Caco-2 (cell line): ENCODE measurements around the gene IGSF22. TPM values are rescaled to one million over a fixed set of nuclear protein-coding genes. Genes with fewer than 3 reads are reported as not detected.

Experiments used
- BruUV-seq: library from RNA; stranded (reverse); fragments of 400-500 nt; replicated peaks from 2 replicates; lab custom pipeline; 2021; lab: Mats Ljungman, UMichigan
- CTCF ChIA-PET: fragments of 300-600 bp; sonication (Branson Sonifier 250); formaldehyde crosslinking; loops from one replicate; lab custom pipeline; 2022; ENCODE audit warnings: antibody characterized with exemption; lab: Charles Lee
- POLR2A ChIA-PET: fragments of 300-600 bp; sonication (Branson Sonifier 250); formaldehyde crosslinking; loops from one replicate; lab custom pipeline; 2022; ENCODE audit warnings: antibody characterized with exemption; lab: Charles Lee
- DNase-seq, 2 experiments: peaks; one replicate each; pipeline versions ENCODE4 v3.0.0 to v3.0.0-alpha.2; 2020 to 2022
- H3K27me3 ChIP-seq: replicated peaks from 2 replicates; pipeline ENCODE4 v1.6.0; 2011; ENCODE audit warnings: low read length; ENCODE audit not compliant: control insufficient read depth, insufficient read depth
- H3K36me3 ChIP-seq: 2 replicates; pipeline ENCODE4 v1.5.1; 2011; ENCODE audit warnings: low read length; ENCODE audit not compliant: control insufficient read depth, insufficient read depth
- H3K4me1 ChIP-seq: fragments of 250-450 bp; sonication (Bioruptor Pico); 2 replicates; pipeline ENCODE4 v1.5.1; 2020; ENCODE audit warnings: mild to moderate bottlenecking
- H3K4me3 ChIP-seq: 2 replicates; pipeline ENCODE4 v1.5.1; 2011; ENCODE audit warnings: low read depth, mild to moderate bottlenecking, control low read depth, low read length
- H3K9me3 ChIP-seq: fragments of 250-450 bp; sonication (Bioruptor Pico); 2 replicates; pipeline ENCODE4 v1.5.1; 2020; ENCODE audit warnings: mild to moderate bottlenecking, moderate library complexity
- H3K27ac Mint-ChIP-seq: one replicate; pipeline ENCODE4 v1.8.0; 2022; ENCODE audit warnings: mixed read lengths; ENCODE audit not compliant: unreplicated experiment
- H3K27me3 Mint-ChIP-seq: one replicate; pipeline ENCODE4 v1.8.0; 2022; ENCODE audit warnings: mixed read lengths; ENCODE audit not compliant: insufficient read depth, unreplicated experiment
- H3K36me3 Mint-ChIP-seq: one replicate; pipeline ENCODE4 v1.8.0; 2022; ENCODE audit warnings: mild to moderate bottlenecking, mixed read lengths; ENCODE audit not compliant: insufficient read depth, unreplicated experiment
- H3K4me1 Mint-ChIP-seq: one replicate; pipeline ENCODE4 v1.8.0; 2022; ENCODE audit warnings: low read depth, mixed read lengths; ENCODE audit not compliant: unreplicated experiment
- H3K4me3 Mint-ChIP-seq: one replicate; pipeline ENCODE4 v1.8.0; 2022; ENCODE audit warnings: mild to moderate bottlenecking, moderate library complexity, mixed read lengths; ENCODE audit not compliant: unreplicated experiment
- H3K9me3 Mint-ChIP-seq: one replicate; pipeline ENCODE4 v1.8.0; 2022; ENCODE audit warnings: mixed read lengths; ENCODE audit not compliant: unreplicated experiment
- intact Hi-C: fragments of 100-400 bp; cut with micrococcal nuclease; formaldehyde crosslinking; loops from one replicate; pipeline ENCODE4 v1.10.0; 2022; ENCODE audit not compliant: unreplicated experiment
- total RNA-seq: library from RNA; stranded (reverse); gene quantifications from 2 replicates; pipeline ENCODE4 v1.2.3, GENCODE V29; 2022
- TF ChIP-seq, protein P1 (sequence below), 2 experiments: fragments of 200-600 bp in 1 of 2; IDR thresholded peaks; 1 replicate in 1 of 2; 2 replicates in 1 of 2; pipeline versions ENCODE4 v1.5.1 to v1.8.0; 2011 to 2022; ENCODE audit warnings: antibody characterized with exemption in 1 of 2, control low read depth in 1 of 2, inconsistent platforms in 1 of 2, low read depth in 1 of 2, low read length in 1 of 2, mild to moderate bottlenecking in 1 of 2, moderate library complexity in 1 of 2; ENCODE audit not compliant: insufficient read depth in 1 of 2, severe bottlenecking in 1 of 2, unreplicated experiment in 1 of 2

The IGSF22 gene
- total RNA-seq, 1 experiment from 2014 or later: not detected

DNA sequence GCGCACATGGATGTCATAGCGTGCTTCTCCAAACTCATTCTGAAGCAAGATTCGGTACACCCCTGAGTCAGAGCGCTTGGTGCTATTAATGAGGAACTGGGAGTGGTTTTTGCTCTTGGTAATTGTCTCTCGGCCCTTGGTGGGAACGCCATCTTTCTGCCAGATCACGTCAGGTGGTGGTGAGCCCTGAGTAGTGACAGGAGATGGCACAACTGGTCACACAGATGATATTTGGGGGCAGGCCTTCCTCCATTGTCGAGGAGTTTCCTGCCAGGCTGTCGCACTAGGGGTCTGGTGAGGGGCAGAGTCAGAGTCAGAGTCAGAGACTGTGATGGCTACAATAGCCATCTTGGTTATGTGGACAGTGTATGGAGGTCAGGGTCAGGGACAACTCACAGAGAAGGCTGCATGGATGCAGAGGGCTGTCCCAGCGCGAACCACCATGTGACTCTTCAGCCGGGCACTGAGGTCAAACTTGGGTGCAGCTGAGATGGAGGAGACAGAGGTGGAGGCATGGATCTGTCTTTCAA lies 18.1 kb downstream of the IGSF22 start:
- H3K27ac Mint-ChIP-seq: no peak overlapping the region
- H3K4me3 ChIP-seq: no peak overlapping the region
- H3K36me3 Mint-ChIP-seq: no peaks in the 10 kb centered on the region
- H3K4me1 ChIP-seq: no peaks in the 10 kb centered on the region
- H3K4me3 Mint-ChIP-seq: peak overlapping the region; percentile 72
- POLR2A ChIA-PET: no interaction called here
- TF ChIP-seq, protein P1, sequence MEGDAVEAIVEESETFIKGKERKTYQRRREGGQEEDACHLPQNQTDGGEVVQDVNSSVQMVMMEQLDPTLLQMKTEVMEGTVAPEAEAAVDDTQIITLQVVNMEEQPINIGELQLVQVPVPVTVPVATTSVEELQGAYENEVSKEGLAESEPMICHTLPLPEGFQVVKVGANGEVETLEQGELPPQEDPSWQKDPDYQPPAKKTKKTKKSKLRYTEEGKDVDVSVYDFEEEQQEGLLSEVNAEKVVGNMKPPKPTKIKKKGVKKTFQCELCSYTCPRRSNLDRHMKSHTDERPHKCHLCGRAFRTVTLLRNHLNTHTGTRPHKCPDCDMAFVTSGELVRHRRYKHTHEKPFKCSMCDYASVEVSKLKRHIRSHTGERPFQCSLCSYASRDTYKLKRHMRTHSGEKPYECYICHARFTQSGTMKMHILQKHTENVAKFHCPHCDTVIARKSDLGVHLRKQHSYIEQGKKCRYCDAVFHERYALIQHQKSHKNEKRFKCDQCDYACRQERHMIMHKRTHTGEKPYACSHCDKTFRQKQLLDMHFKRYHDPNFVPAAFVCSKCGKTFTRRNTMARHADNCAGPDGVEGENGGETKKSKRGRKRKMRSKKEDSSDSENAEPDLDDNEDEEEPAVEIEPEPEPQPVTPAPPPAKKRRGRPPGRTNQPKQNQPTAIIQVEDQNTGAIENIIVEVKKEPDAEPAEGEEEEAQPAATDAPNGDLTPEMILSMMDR (IDR thresholded peaks at IDR 0.05; ENCODE audit: insufficient read depth in 1 of 2, low read depth in 1 of 2, low read length in 1 of 2, severe bottlenecking in 1 of 2, unreplicated experiment in 1 of 2): no peak
- no peaks in the 10 kb centered on the region for H3K9me3 Mint-ChIP-seq
- H3K4me1 Mint-ChIP-seq: peaks cover 17% of the 10 kb centered on the region
- CTCF ChIA-PET: interaction anchor here (1.5 kb wide), 1 partner anchor 14 kb away, joined by 4 read pairs; no protein-coding TSS in a partner anchor
- H3K27me3 ChIP-seq: no peaks in the 10 kb centered on the region; the same call in 1 of the 2 replicates
- intact Hi-C loops: no loop called here
- H3K9me3 ChIP-seq: no peaks in the 10 kb centered on the region
- H3K27me3 Mint-ChIP-seq: peaks cover 17% of the 10 kb centered on the region
- BruUV-seq: no TSS peak
- DNase-seq: no peak
- no peaks in the 10 kb centered on the region for H3K36me3 ChIP-seq

DNA sequence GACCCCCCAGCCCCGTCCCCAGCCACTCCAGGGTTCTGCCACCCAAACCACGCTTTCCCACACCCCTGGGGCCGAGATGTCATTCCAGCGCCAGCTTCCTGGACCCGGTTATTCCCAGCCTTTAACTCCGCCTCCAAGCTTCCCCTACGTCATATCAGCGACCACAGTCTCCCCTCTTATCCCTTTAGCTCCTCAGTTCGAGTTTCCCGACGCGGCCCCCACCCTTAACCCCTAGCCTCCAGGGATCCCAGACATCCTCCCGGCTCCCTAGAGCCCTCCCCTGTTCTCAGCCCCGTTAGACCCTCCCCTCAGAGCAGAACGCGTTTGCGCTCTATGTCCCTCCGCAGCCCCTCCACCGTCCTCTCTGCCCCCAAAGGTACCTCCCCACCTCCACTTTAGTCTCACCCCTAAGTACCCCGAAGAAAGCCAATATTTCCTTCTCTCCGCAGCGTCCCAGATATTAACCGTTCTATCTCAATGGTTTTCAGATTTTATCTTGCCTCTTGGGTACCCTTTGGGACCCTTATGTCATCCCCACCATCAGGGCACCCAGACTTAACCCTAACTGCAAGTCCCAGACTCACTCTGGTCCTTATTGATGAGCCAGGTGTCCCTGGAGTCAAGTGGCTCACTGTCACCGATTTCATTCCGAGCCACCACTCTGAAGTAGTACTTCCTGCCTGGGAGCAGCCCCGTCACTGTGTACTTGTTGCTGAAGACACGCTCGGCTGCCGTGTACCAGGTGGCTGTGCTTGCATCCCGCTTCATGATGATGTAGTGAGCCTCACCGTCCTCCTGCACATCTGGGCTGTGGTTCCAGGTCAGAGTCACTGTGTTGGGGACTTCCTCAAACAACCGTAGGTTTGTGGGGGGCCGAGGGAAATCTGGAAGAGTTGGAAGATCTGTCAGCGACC lies 19.4 kb downstream of the IGSF22 start:
- H3K27me3 ChIP-seq: no peaks in the 10 kb centered on the region; the same call in 1 of the 2 replicates
- Mint-ChIP-seq H3K27ac (peak overlapping the region; percentile 3), H3K27me3 (peaks cover 17% of the 10 kb centered on the region), H3K36me3 (no peaks in the 10 kb centered on the region), H3K4me3 (peak overlapping the region; percentile 72), H3K4me1 (peaks cover 17% of the 10 kb centered on the region), H3K9me3 (no peaks in the 10 kb centered on the region)
- H3K36me3 ChIP-seq: no peaks in the 10 kb centered on the region
- DNase-seq: peak in 1 of 2 experiments; percentile 34
- ChIA-PET POLR2A (interaction anchor here (0.6 kb wide), 1 partner anchor 1163 kb away, joined by 3 read pairs; no protein-coding TSS in a partner anchor), CTCF (interaction anchor here (0.6 to 1.6 kb wide), 5 partner anchors 11 to 166 kb away, joined by 3 to 5 read pairs (median 4); no protein-coding TSS in a partner anchor)
- intact Hi-C loops: no loop called here
- TF ChIP-seq, protein P1 (IDR thresholded peaks at IDR 0.05; ENCODE audit: insufficient read depth in 1 of 2, low read depth in 1 of 2, low read length in 1 of 2, severe bottlenecking in 1 of 2, unreplicated experiment in 1 of 2): no peak
- BruUV-seq: no TSS peak
- peak overlapping the region; percentile 64 for H3K4me3 ChIP-seq
- H3K4me1 ChIP-seq: no peaks in the 10 kb centered on the region
- no peaks in the 10 kb centered on the region for H3K9me3 ChIP-seq

DNA sequence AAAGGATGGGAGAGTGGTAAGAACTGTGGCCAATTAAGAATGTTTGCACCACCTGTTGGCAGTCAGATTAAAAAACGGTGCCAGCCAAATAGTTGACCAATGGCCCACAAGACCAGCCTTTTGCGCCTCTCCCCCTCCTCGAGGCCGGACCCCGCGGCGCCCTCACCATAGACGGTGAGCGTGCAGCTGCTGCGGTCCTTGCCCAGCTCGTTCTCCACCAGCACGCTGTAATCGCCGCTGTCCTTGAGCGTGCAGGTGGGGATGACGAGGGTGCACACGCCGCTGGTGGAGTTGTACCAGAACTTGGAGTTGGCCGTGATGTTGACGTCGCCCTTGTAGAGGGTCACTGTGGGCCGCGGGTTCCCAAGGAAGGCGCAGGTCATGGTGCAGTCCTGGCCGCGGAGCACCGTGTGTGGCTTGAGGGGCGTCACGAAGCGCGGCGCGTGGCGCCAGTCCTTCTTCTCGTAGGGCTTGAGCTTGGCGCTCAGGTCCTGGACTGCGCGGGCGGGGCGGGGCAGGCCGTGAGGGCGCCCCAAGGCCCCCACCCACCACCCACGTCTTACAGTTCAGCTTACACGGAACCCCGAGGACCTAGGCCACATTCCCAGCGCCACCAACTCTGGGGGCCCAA lies 20.2 kb downstream of the IGSF22 start:
- Histone ChIP-seq H3K4me3 (peak overlapping the region; percentile 64), H3K4me1 (no peaks in the 10 kb centered on the region), H3K27me3 (no peaks in the 10 kb centered on the region; the same call in 1 of the 2 replicates), H3K36me3 (no peaks in the 10 kb centered on the region), H3K9me3 (no peaks in the 10 kb centered on the region)
- peaks cover 25% of the 10 kb centered on the region for H3K27me3 Mint-ChIP-seq
- DNase-seq: peak in 1 of 2 experiments; percentile 12
- no peak overlapping the region for H3K27ac Mint-ChIP-seq
- no TSS peak for BruUV-seq
- ChIA-PET CTCF (interaction anchor here (0.6 to 1.6 kb wide), 4 partner anchors 12 to 166 kb away, joined by 3 to 5 read pairs (median 4); no protein-coding TSS in a partner anchor), POLR2A (interaction anchor here (0.5 kb wide), 1 partner anchor 311 kb away, joined by 3 read pairs; the partner anchor contains the start of gene LDHA)
- H3K4me1 Mint-ChIP-seq: peaks cover 17% of the 10 kb centered on the region
- H3K4me3 Mint-ChIP-seq: peak overlapping the region; percentile 72
- TF ChIP-seq, protein P1 (IDR thresholded peaks at IDR 0.05; ENCODE audit: insufficient read depth in 1 of 2, low read depth in 1 of 2, low read length in 1 of 2, severe bottlenecking in 1 of 2, unreplicated experiment in 1 of 2): no peak
- H3K36me3 Mint-ChIP-seq: no peaks in the 10 kb centered on the region
- intact Hi-C loops: no loop called here
- H3K9me3 Mint-ChIP-seq: no peaks in the 10 kb centered on the region
